Hepatocyte (in vitro differentiated cells): Measurements from ENCODE around the gene PCNA. TPM values are rescaled to one million over a fixed set of nuclear protein-coding genes. Genes with fewer than 3 reads are reported as not detected.

Experiments used
- DNase-seq: peaks from one replicate; pipeline ENCODE4 v3.0.0-alpha.2; 2016; ENCODE audit warnings: low spot score
- H2AFZ ChIP-seq: fragments of 200-600 bp; sonication (generic); 2 replicates; pipeline ENCODE4 v1.6.0; 2016; ENCODE audit warnings: antibody characterized with exemption, mild to moderate bottlenecking
- H3K27ac ChIP-seq: fragments of 200-600 bp; sonication (generic); 2 replicates; pipeline ENCODE4 v1.5.1; 2016; ENCODE audit warnings: mild to moderate bottlenecking
- H3K27me3 ChIP-seq: fragments of 200-600 bp; sonication (generic); 2 replicates; pipeline ENCODE4 v1.6.1; 2016
- H3K36me3 ChIP-seq: fragments of 200-600 bp; sonication (generic); replicated peaks from 2 replicates; pipeline ENCODE4 v1.5.1; 2016; ENCODE audit warnings: low read depth; ENCODE audit not compliant: insufficient read depth
- H3K4me1 ChIP-seq: fragments of 200-600 bp; sonication (generic); 2 replicates; pipeline ENCODE4 v1.5.1; 2016; ENCODE audit warnings: mild to moderate bottlenecking, moderate library complexity; ENCODE audit not compliant: insufficient read depth
- H3K4me2 ChIP-seq: fragments of 200-600 bp; sonication (generic); 2 replicates; pipeline ENCODE4 v1.6.0; 2016
- H3K4me3 ChIP-seq: fragments of 200-600 bp; sonication (generic); 2 replicates; pipeline ENCODE4 v1.5.1; 2016; ENCODE audit warnings: mild to moderate bottlenecking
- H3K79me2 ChIP-seq: fragments of 200-600 bp; sonication (generic); 2 replicates; pipeline ENCODE4 v1.6.0; 2017; ENCODE audit warnings: mild to moderate bottlenecking
- H3K9me2 ChIP-seq: fragments of 200-600 bp; sonication (generic); replicated peaks from 2 replicates; pipeline ENCODE4 v1.6.0; 2017; ENCODE audit warnings: mild to moderate bottlenecking; ENCODE audit not compliant: insufficient read depth
- H3K9me3 ChIP-seq: fragments of 200-600 bp; sonication (generic); 2 replicates; pipeline ENCODE4 v1.5.1; 2016; ENCODE audit warnings: low read depth, mild to moderate bottlenecking
- H4K20me1 ChIP-seq: fragments of 200-600 bp; sonication (generic); 2 replicates; pipeline ENCODE4 v1.6.0; 2016; ENCODE audit warnings: mild to moderate bottlenecking; ENCODE audit not compliant: insufficient read depth, poor library complexity, severe bottlenecking
- EZH2 ChIP-seq: fragments of 200-600 bp; sonication (generic); IDR thresholded peaks from 2 replicates; pipeline ENCODE4 v1.6.1; 2016; ENCODE audit warnings: antibody characterized with exemption, mild to moderate bottlenecking, borderline replicate concordance
- EZH2phosphoT487 ChIP-seq: fragments of 200-600 bp; sonication (generic); IDR thresholded peaks from one replicate; pipeline ENCODE4 v1.6.1; 2018; ENCODE audit warnings: antibody characterized with exemption, mild to moderate bottlenecking, low read depth, moderate library complexity; ENCODE audit not compliant: unreplicated experiment, severe bottlenecking
- WGBS: methylation state at CpG from one replicate; pipeline ENCODE4 v1.1.6; 2016; ENCODE audit warnings: low lambda C conversion rate; ENCODE audit errors: missing lambda C conversion rate; 5-methylcytosine and 5-hydroxymethylcytosine counted together
- polyA plus RNA-seq: library from polyadenylated mRNA; unstranded; fragments of >200 nt; fragmentation: Nextera tagmentation; extraction: Ambion mirVana; gene quantifications from 2 replicates; pipeline ENCODE4 v1.2.1, GENCODE V29; 2016
- total RNA-seq: library from RNA; depleted of rRNA; stranded (reverse); fragments of >200 nt; gene quantifications from 2 replicates; pipeline ENCODE4 v1.2.3, GENCODE V29; 2014
- TF ChIP-seq, protein P1 (sequence below): fragments of 200-600 bp; sonication (generic); IDR thresholded peaks from 2 replicates; pipeline ENCODE4 v1.5.1; 2016; ENCODE audit warnings: antibody characterized with exemption, mild to moderate bottlenecking; ENCODE audit not compliant: poor library complexity

The PCNA gene
- total and polyA plus RNA-seq, 2 experiments from 2014 or later, result 38.0 to 85.6 TPM

DNA sequence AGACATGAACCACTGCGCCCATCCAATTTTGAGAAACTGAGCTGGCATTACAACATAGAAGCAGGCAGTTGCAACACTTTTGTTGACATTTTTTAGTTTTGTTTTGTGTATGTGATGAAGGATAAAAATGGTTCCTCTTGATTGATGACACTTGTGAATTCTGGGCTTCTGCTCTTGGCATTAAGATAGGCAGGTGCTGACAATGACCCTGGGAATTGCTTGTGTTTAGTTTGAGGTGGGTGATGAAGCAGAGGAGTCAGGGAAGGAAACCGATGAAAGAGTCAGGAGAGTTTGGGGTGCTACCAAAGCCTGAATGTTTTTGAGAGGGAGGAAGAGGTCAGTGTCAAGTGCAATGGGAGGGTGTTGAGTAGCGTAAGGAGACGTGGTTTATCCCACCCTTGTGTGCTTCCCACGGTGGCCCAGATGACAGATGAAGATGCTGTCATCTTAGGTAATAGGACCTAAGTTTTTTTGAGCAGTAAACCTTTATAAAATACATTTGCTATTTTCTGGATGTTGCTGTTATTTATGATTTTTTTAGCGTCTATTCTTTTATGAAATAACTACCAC is 26.4 kb upstream of the PCNA start:
- H3K27ac ChIP-seq, result no peak overlapping the region
- no peak overlapping the region for H3K4me3 ChIP-seq
- WGBS, result 98% methylated on average over 6 of the region's 6 CpGs
- TF ChIP-seq EZH2 (no peak), EZH2phosphoT487 (no peak)
- TF ChIP-seq, protein P1, sequence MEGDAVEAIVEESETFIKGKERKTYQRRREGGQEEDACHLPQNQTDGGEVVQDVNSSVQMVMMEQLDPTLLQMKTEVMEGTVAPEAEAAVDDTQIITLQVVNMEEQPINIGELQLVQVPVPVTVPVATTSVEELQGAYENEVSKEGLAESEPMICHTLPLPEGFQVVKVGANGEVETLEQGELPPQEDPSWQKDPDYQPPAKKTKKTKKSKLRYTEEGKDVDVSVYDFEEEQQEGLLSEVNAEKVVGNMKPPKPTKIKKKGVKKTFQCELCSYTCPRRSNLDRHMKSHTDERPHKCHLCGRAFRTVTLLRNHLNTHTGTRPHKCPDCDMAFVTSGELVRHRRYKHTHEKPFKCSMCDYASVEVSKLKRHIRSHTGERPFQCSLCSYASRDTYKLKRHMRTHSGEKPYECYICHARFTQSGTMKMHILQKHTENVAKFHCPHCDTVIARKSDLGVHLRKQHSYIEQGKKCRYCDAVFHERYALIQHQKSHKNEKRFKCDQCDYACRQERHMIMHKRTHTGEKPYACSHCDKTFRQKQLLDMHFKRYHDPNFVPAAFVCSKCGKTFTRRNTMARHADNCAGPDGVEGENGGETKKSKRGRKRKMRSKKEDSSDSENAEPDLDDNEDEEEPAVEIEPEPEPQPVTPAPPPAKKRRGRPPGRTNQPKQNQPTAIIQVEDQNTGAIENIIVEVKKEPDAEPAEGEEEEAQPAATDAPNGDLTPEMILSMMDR, result no peak
- H2AFZ ChIP-seq, result no peak overlapping the region
- no peaks in the 10 kb centered on the region for H3K36me3 ChIP-seq
- no peaks in the 10 kb centered on the region for H3K9me3 ChIP-seq
- H3K4me1 ChIP-seq, result peaks cover 15% of the 10 kb centered on the region
- DNase-seq, result no peak
- no peaks in the 10 kb centered on the region for H3K27me3 ChIP-seq
- no peak overlapping the region for H3K4me2 ChIP-seq
- H3K79me2 ChIP-seq, result peaks cover 88% of the 10 kb centered on the region
- peaks cover 5% of the 10 kb centered on the region for H4K20me1 ChIP-seq
- H3K9me2 ChIP-seq, result no peaks in the 10 kb centered on the region

DNA sequence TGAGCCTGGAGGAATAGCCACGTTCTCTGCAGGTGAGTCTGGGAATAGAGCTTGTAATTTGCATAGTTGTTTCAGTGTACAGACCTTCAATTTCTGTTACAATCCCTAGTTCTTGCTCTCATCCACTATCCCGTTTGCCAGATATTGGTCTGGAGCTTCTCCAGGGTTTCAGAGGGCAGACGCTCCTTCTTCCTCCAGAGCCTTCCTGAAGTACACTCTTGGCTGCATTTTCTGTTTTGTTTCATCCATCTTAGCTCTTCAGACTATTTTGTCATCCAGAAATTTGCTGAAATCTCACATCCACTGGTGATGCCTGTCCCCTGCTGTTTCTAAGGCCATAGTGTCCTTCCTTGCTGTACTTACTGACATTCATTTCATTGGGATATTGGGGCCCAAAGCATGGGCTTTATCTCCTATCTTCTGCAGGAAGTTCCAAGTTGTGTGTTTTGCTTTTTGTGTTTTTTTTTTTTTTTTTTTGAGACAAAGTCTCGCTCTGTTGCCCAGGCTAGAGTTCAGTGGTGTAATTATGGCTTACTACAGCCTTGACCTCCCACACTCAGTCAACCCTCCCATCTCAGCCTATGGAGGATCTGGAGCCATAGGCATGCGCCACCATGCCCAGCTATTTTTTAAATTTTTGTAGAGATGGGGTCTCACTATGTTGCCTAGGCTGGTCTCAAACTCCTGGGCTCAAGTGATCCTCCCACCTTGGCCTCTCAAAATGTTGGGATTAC is 25.8 kb upstream of the PCNA start:
- no peak for TF ChIP-seq EZH2
- TF ChIP-seq, protein P1, result no peak
- TF ChIP-seq EZH2phosphoT487, result no peak
- no peaks in the 10 kb centered on the region for H3K9me3 ChIP-seq
- no peaks in the 10 kb centered on the region for H3K27me3 ChIP-seq
- H3K4me1 ChIP-seq, result peaks cover 9% of the 10 kb centered on the region
- H3K4me2 ChIP-seq, result no peak overlapping the region
- peaks cover 7% of the 10 kb centered on the region for H4K20me1 ChIP-seq
- H3K79me2 ChIP-seq, result peaks cover 87% of the 10 kb centered on the region
- no peak for DNase-seq
- no peak overlapping the region for H2AFZ ChIP-seq
- no peak overlapping the region for H3K27ac ChIP-seq
- no peaks in the 10 kb centered on the region for H3K9me2 ChIP-seq
- H3K4me3 ChIP-seq, result no peak overlapping the region
- no peaks in the 10 kb centered on the region for H3K36me3 ChIP-seq
- 93% methylated on average over 5 of the region's 5 CpGs for WGBS

DNA sequence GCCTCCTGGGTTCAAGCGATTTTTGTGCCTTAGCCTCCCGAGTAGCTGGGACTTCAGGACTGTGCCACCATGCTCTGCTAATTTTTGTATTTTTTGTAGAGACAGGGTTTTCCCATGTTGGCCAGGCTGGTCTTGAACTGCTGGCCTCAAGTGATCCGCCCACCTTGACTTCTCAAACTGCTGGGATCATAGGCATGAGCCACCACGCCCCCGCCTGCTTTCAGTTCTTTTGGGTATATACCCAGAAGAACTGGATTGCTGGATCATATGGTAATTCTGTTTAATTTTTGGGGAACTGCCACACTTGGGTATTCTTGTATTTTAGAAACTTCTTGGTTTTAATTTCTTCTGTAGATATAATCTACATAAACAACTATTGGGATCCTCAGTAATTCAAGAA is 24.1 kb upstream of the PCNA start:
- Histone ChIP-seq H3K9me2 (no peaks in the 10 kb centered on the region), H3K27ac (no peak overlapping the region), H4K20me1 (peaks cover 7% of the 10 kb centered on the region), H2AFZ (no peak overlapping the region), H3K4me2 (no peak overlapping the region), H3K27me3 (no peaks in the 10 kb centered on the region), H3K79me2 (peaks cover 89% of the 10 kb centered on the region), H3K4me3 (no peak overlapping the region), H3K4me1 (peaks cover 4% of the 10 kb centered on the region), H3K9me3 (no peaks in the 10 kb centered on the region), H3K36me3 (no peaks in the 10 kb centered on the region)
- TF ChIP-seq EZH2, result no peak
- TF ChIP-seq, protein P1, result no peak
- TF ChIP-seq EZH2phosphoT487, result no peak
- WGBS, result 98% methylated on average over 5 of the region's 5 CpGs
- DNase-seq, result no peak
